HFFc6 (cell line): ENCODE data around the gene PYM1. TPM values are rescaled to one million over a fixed set of nuclear protein-coding genes. Genes with fewer than 3 reads are reported as not detected.

Experiments used
- DNase-seq: peaks from one replicate; pipeline ENCODE4 v3.0.0-alpha.2; 2018
- H3K27ac Mint-ChIP-seq: 2 replicates; pipeline ENCODE4 v1.8.0; 2020; ENCODE audit warnings: mild to moderate bottlenecking, mixed read lengths
- H3K27me3 Mint-ChIP-seq: 2 replicates; pipeline ENCODE4 v1.8.0; 2021; ENCODE audit warnings: mild to moderate bottlenecking, moderate library complexity, mixed read lengths; ENCODE audit not compliant: insufficient read depth
- H3K36me3 Mint-ChIP-seq: 2 replicates; pipeline ENCODE4 v1.8.0; 2021; ENCODE audit warnings: low read depth, mixed read lengths
- H3K4me1 Mint-ChIP-seq: 2 replicates; pipeline ENCODE4 v1.8.0; 2020; ENCODE audit warnings: low read depth, mixed read lengths
- H3K4me3 Mint-ChIP-seq: 2 replicates; pipeline ENCODE4 v1.8.0; 2020; ENCODE audit warnings: mild to moderate bottlenecking, moderate library complexity, mixed read lengths
- H3K9me3 Mint-ChIP-seq: 2 replicates; pipeline ENCODE4 v1.8.0; 2020; ENCODE audit warnings: mild to moderate bottlenecking, mixed read lengths
- total RNA-seq, 6 experiments: library from RNA; stranded (reverse); fragmentation: NEBNext Ultra II Directional; extraction: Animal tissue kit (Norgen Biotek cat#: 25700); gene quantifications; 2 replicates in 1 of 6; 3 replicates in 5 of 6; pipeline ENCODE4 v1.2.3, GENCODE V29; 2021
- TF ChIP-seq, protein P1 (sequence below): fragments of 200-600 bp; sonication (generic); IDR thresholded peaks from 2 replicates; pipeline ENCODE4 v1.5.0; 2021; ENCODE audit warnings: antibody characterized with exemption, mild to moderate bottlenecking

PYM1 gene
- total RNA-seq, 6 experiments from 2014 or later = 25.0 to 32.3 (median 28.3) TPM

DNA sequence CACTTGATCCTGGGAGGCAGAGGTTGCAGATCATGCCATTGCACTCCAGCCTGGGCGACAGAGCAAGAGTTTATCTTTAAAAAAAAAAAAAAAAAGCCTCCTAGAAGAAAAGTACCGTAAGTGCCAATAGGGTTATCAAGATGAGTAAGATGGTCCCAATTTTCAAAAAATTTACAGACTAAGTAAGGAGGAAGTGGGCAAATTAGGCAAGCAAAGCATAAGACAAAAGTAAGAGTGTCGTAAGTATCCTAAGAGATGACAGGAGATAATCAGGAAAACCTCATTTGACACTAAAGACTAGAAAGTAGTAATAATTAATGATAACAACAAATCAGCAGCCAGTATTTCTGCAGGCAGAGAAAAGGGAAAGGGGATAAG, 12.2 kb downstream of the PYM1 start:
- TF ChIP-seq, protein P1, sequence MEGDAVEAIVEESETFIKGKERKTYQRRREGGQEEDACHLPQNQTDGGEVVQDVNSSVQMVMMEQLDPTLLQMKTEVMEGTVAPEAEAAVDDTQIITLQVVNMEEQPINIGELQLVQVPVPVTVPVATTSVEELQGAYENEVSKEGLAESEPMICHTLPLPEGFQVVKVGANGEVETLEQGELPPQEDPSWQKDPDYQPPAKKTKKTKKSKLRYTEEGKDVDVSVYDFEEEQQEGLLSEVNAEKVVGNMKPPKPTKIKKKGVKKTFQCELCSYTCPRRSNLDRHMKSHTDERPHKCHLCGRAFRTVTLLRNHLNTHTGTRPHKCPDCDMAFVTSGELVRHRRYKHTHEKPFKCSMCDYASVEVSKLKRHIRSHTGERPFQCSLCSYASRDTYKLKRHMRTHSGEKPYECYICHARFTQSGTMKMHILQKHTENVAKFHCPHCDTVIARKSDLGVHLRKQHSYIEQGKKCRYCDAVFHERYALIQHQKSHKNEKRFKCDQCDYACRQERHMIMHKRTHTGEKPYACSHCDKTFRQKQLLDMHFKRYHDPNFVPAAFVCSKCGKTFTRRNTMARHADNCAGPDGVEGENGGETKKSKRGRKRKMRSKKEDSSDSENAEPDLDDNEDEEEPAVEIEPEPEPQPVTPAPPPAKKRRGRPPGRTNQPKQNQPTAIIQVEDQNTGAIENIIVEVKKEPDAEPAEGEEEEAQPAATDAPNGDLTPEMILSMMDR = no peak
- Mint-ChIP-seq H3K4me1 (peaks cover 36% of the 10 kb centered on the region), H3K36me3 (peaks cover 25% of the 10 kb centered on the region), H3K9me3 (no peaks in the 10 kb centered on the region), H3K27ac (peak overlapping the region; percentile 9; the same call in 1 of the 2 replicates), H3K27me3 (no peaks in the 10 kb centered on the region), H3K4me3 (no peak overlapping the region)
- no peak for DNase-seq

DNA sequence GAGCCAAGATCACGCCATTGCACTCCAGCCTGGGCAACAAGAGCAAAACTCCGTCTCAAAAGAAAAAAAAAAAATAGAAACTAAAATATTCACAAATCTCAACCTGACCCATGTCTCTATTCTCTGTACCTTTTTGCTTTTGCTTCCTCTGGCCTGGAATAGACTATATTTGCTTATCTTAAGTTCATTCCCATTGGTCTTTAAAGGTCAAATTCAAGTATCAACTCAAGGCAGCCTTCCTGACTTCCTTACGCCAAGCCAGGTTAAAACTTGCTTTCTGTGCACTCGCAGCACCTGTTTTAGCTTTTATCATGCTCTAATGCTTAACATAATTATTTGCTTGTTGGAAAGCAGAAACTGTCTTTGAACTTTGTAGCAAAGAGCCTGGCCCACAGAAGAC, 14.8 kb downstream of the PYM1 start:
- Mint-ChIP-seq H3K4me1 (peaks cover 36% of the 10 kb centered on the region), H3K27ac (no peak overlapping the region), H3K36me3 (peaks cover 25% of the 10 kb centered on the region), H3K4me3 (no peak overlapping the region), H3K27me3 (no peaks in the 10 kb centered on the region), H3K9me3 (no peaks in the 10 kb centered on the region)
- TF ChIP-seq, protein P1 = no peak
- DNase-seq = no peak

DNA sequence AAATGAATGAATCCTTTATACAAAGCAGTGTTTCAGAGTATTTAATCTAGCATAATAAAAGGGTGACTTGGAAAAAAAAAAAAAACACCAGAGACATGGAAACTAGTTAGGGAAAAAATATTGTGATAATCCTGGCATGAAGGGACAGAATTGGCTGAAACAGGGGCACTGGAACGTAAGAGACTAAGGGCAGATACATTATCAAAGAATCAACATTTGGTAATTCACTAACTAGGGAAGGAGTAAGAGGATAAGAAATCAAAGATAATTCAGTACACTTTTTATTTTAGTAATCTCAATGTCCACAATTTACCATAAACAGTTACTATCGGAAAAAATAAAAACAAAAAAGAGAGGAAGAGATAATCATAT, 18.2 kb downstream of the PYM1 start:
- H3K4me3 Mint-ChIP-seq = no peak overlapping the region
- H3K27ac Mint-ChIP-seq = peak overlapping the region; percentile 79
- no peaks in the 10 kb centered on the region for H3K9me3 Mint-ChIP-seq
- TF ChIP-seq, protein P1 = no peak
- no peaks in the 10 kb centered on the region for H3K27me3 Mint-ChIP-seq
- DNase-seq = no peak
- H3K4me1 Mint-ChIP-seq = peaks cover 27% of the 10 kb centered on the region
- H3K36me3 Mint-ChIP-seq = peaks cover 16% of the 10 kb centered on the region

DNA sequence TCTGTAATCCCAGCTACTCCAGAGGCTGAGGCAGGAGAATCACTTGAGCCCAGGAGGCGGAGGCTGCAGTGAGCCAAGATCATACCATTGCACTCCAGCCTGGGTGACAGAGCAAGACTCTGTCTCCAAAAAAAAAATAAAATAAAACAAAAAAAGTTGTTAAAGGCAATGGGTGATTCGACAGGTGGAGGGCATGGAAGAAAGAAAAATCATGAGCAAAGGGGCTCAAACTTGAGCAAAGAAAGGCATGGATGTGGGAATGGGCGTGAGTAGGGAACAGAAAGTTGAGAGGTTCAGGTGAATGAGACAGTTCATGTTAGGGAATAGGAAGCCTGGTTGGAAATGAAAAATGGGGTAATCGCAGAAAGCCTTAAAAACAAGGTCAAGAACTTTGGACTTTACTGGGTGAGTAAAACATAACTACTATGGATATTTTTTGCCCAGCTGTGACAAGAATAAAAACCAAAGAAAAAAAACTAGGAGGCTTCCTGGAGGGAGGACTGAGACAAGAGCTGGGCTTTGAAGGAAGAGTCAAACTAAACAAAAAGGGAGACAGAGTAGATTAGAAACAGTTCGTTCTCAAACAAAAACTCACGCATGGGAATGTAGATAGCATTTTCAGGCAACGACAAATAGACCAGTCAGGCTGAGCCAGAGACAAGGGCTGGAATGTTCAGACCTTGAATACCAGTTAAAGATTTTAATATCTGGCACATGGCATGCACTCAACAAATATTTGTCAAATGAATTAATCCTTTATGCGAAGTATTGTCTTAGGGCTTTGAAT, 18.8 kb downstream of the PYM1 start:
- Mint-ChIP-seq H3K36me3 (peaks cover 12% of the 10 kb centered on the region), H3K27ac (peak overlapping the region; percentile 79), H3K4me3 (peak overlapping the region; percentile 55), H3K4me1 (peaks cover 21% of the 10 kb centered on the region), H3K9me3 (no peaks in the 10 kb centered on the region), H3K27me3 (no peaks in the 10 kb centered on the region)
- DNase-seq = no peak
- TF ChIP-seq, protein P1 = no peak

DNA sequence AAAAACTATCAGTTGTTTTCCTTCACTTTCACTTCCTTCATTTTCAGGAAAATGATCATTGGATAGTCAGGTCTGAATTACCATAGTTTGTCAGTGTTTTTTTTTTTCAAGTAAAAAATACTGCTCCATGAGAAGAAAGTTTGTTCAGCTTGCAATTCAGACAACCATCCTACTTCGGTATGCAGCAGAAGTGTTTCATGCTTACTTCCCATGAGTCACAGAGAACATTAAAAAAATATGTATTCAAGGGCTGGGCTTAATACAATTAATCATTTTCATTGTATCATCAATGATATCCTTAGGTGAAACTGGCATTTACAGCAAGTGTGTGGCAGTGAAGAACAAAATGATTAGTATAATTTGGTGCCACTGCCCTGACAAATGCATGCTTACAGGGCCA, 21.6 kb downstream of the PYM1 start:
- Mint-ChIP-seq H3K4me1 (peaks cover 20% of the 10 kb centered on the region), H3K27ac (peak overlapping the region; percentile 36; the same call in 1 of the 2 replicates), H3K9me3 (no peaks in the 10 kb centered on the region), H3K36me3 (peaks cover 13% of the 10 kb centered on the region; the same call in 1 of the 2 replicates), H3K4me3 (no peak overlapping the region), H3K27me3 (peaks cover 6% of the 10 kb centered on the region)
- TF ChIP-seq, protein P1 = no peak
- DNase-seq = peak; percentile 50
